ENCODE data around the gene ZHX3.

Gene ZHX3

DNA sequence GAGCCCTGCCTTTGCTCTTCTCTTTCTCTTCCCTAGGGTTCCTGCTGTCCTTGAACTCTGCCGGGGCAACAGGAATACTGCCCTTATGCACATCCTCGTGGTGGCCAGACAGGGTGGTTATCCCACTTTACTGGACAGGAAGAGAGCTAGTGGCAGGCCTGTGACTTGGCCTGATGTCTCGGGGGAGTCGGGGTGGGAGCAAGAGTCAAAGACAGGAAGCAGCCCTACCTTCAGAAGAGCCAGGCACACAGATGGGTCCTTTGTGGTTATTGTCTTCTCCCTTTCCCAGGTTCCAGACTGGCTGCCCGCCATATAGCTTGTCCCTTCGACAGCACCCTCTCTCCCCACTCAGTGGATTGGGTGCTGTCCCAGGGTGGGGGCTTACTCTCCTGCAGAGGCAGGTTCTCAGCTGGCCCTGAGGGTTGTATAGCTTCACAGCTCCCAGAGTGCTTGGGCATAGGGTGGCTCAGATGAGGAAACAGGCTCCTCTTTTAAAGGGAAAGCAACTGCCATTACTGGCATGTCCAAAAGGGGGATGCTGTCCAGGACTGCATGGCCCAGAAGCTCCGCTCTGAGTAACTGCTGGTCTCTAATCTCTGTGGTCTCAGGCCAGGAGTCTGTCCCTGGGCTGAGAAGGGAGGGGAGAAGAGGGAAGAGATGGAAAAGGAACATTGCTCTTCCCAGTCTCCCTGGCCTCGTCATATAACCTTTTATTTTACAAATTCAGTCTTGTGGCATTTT lies 162.9 kb downstream of the ZHX3 start:
- no peak for DNase-seq (ENCODE audit: low read depth, low spot score)

DNA sequence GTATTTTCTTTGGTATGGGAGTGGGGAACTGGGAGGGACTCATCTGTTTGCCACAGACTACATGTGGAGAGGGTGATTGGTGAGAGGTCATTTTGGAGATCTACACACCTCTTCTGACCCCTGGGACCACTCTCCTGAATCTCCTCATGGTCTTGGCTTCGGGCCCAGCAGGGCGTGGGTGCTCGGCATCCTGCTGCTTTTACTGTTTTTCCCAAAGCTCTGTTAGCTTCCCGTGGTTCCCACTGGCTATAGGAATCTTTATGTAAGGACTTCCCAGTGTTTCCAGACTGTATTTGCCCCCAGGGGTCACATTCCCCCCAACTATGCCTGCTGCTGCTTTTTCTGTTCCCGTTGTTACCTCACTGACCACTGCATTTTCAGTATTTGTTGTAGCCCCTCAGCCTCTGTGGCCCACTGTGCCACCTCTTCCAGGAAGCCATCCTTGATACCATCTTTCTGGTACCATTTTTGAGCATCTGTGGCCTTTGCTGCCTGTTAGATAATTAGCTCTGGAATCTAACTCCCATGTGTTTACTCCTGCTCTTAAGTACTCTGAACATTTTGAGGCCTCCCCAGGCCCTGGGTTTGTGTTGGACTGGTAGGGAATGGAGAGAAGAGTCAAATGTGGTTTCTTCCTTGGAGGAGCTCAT lies 165.3 kb downstream of the ZHX3 start:
- no peak for DNase-seq (ENCODE audit: low read depth, low spot score)

DNA sequence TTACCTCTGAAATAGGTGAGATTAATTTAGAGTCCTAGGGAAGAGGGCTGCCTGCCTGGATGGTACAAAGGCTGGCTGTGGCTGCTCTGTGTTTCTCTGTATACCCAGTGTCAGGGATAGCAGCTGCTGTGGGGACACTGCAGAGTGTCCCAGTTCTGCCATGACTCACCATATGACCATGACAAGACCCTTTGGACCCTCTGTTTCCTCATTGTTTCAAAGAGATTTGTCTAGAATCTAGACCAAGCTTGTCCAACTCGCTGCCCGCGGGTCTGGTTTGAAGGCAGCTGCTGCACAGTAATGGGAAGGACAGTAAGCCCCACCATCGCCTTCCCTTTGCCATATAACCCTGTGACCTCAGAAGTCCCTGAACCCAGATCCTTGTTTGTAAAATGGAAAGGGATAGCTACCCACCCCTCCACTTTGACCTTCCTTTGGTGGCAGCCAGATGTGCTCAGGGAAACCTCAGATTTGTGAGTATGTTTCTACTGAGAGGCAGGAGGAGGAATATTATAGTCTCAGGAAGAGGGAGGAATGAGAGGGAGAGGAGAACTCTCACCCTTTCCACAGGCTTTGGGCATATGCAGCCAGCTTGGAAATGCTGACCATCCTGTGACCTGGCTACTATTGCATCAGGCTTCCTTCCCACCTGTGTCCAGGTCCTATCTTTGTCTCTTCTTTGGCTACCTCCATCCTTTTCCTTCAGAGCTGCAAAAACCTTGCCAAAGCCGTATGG lies 166.2 kb downstream of the ZHX3 start:
- DNase-seq (ENCODE audit: low read depth, low spot score), result no peak

DNA sequence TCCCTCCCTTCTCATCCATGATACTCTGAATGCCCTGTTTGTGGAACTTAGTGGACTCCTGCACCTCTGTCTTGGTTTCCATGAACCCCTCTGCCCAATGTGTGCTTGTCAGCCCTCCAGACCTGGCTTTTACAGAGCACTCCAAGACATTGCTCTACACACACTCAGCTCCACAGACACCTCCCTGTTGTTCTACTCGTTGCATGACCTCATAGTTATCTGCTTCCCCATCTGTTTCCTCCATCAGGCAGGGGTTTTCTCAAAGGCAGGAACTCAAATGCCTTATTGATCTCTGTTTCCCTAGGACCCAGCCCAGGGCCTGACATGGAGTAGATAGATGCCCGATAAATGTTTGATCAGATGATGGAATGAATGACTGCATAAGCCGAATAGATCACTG lies 166.9 kb downstream of the ZHX3 start:
- no peak for DNase-seq (ENCODE audit: low read depth, low spot score)

DNA sequence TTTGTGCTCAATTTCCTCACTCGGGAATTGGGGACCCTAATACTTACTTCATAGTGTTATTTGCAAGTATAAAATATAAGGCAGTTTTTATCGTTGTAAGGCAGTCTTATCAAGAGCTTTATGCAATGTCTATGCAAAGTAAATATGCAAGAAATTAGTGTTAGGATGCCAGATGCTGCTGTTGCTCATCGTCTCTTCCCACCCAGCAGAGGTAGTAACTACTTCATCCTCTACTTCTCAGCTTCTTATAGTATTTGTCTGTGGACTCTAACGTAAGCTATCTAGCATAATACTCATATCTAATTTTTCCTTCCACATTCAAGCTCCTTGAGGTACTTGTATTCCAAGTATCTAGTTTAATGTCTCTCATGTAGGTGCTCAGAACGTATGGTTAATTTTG lies 168.6 kb downstream of the ZHX3 start:
- no peak for DNase-seq (ENCODE audit: low read depth, low spot score)

DNA sequence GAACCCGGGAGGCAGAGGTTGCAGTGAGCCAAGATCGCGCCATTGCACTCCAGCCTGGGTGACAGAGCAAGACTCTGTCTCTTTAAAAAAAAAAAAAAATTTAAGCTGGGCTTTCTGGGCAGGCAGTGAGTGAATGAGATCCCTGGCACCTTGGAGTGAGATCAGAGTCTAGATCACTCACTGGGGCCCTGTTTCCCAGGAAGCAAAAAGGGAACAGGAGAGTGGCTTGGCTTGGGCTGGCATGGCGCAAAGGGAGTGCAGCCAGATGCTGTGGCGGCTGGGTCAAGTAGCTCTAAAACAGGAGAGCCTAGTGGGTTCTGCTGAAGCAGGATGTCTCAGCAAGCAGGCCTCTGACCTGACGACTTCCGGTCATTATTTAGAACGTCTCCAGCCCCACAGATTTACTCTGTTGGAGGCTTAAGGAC lies 169.8 kb downstream of the ZHX3 start:
- no peak for DNase-seq (ENCODE audit: low read depth, low spot score)

DNA sequence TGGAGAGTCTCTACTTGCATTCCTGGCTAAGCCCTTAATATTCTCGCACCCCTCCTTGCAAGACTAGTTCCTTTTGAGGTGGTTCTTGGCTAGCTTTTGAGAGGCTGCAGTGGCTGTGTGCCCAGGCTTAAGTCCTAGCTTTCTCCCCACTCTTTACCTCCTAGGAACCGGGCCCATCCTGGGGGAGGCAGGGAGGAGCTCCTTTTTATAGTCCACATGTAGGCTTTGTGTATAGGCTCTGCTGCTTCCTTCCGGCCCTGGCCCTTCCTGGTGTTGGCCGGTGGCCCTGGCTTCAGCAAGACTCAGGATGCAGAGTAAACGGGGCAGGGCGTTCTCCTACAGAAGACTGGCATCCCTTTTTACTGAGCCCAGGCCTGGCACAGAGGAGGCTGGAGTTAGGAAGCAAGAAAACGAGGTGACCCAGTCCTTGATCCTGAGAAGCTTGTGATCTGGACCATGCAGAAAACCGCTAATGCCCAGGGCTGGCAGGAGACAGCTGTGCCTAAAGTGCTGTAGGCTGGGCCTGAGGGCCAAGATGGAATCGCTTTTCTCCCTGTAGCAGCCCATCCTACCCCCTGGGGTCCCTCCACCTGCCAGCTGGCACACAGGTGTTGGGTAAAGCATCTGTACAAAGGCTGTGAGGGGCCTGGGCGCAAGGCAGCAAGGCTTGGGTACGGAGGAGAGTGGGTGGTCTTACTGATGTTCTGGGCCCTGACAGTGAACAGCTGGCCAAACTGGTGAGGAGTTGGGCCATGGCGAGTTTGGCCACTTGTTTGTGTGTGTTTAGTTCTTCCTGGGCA lies 171.5 kb downstream of the ZHX3 start:
- no peak for DNase-seq (ENCODE audit: low read depth, low spot score)

DNA sequence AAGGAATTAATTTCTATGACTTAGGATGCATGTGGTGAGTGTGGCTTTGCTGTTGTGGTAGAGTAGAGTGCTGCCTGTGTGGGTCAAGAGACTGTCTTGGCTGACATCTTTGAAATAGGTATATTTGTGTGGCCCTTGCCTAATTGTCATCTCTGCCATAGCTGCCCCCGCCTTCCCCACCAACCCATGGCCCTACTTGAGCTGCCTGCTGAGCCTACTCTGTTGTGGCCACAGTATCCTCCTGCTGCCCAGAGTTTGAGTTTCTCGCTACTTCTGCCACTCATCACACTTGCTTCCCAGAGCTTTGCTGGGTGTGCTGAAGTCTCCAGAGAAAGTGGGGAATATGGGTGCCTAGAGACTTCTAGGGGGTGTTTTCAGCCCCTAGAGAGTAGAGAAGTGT lies 172.2 kb downstream of the ZHX3 start:
- DNase-seq (ENCODE audit: low read depth, low spot score), result no peak

DNA sequence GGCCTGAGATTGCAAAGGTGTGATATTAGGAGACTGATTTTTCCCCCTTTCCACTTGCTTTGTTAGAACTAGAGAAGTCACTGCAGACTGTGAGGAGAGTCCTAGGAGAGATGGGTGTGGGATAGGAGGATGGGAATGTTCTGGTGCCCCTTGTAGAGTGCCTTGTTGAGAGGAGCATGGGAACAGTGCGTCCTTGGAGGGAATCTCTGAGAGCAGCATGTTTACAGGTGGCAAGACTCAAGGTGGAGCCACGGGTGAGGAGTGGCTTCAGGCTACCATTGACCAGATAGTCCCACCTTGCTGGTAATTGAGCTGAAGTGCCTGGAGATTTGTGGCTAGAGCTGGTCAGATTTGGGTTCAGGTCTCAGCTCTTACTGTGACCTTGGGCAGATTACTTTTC lies 174.2 kb downstream of the ZHX3 start:
- no peak for DNase-seq (ENCODE audit: low read depth, low spot score)

DNA sequence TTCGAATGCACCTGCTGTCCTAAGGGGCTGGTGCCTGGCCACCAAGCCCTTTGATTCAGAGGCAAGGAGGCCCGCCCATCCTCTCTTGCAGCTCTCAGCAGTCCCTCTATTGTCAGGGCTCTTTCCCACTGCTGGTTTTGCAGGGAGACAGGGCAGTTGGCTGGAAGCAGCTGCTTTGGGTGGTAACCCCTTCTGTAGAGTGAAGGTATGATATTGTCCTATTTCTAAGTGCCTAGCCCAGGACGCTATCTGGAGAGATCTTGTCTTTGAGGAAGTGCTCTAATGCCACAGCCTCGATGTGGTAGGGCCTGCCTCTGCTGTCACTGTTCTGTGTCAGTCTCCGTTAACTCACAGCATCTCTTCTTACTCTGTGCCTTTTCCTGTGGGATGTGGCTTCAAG lies 174.6 kb downstream of the ZHX3 start:
- no peak for DNase-seq (ENCODE audit: low read depth, low spot score)

DNA sequence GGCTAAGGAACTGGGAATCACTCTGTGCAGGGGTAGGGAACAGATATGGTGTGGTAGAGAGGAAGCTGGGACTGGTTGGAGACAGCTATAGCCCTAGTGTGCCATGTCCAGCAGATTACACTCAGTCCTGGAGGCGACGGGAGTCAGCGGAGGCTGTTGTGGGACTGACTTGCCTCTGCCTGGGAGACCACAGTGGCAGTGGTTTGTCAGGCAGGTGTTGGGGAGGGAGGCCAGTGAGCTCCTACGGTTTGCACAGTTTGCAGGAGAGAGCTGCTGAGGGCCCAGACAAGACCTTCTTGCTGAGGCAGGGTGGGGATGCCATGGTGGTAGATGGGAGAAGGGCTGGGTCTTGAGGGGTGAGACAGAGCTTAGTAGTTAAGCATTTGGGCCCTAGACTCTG lies 175.3 kb downstream of the ZHX3 start:
- DNase-seq (ENCODE audit: low read depth, low spot score), result no peak

DNA sequence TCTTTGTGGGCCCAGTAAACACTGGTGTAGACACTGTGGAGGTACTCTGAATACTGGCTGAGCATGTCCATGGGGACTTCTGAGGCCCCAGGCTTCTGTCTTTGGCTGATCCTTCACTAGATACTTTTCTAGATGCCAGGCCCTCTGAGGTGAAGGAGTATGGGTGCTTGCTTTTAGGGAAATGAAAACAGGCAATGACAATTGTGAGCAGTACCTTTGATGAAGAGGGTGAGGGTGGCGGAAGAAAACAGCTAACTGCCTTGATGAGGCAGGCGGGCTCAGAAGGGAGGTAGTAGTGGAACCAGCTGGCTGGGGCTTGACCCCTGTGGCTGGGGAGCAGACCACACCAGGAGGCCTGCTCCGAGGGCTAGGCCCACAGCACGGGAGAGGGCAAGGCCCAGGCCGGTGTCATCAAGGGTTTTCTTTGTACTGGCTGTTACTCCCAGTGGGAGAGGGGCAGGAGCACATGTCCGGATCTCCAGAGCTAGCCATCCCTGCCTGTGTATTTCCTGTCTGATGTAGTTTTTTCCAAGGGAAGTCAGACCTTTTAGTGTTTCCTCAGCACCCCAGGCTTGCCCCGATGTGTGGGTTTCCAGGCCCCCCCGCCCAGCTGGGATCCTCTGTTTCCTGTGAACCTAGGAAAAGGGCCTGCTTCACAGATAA lies 176.2 kb downstream of the ZHX3 start:
- no peak for DNase-seq (ENCODE audit: low read depth, low spot score)

DNA sequence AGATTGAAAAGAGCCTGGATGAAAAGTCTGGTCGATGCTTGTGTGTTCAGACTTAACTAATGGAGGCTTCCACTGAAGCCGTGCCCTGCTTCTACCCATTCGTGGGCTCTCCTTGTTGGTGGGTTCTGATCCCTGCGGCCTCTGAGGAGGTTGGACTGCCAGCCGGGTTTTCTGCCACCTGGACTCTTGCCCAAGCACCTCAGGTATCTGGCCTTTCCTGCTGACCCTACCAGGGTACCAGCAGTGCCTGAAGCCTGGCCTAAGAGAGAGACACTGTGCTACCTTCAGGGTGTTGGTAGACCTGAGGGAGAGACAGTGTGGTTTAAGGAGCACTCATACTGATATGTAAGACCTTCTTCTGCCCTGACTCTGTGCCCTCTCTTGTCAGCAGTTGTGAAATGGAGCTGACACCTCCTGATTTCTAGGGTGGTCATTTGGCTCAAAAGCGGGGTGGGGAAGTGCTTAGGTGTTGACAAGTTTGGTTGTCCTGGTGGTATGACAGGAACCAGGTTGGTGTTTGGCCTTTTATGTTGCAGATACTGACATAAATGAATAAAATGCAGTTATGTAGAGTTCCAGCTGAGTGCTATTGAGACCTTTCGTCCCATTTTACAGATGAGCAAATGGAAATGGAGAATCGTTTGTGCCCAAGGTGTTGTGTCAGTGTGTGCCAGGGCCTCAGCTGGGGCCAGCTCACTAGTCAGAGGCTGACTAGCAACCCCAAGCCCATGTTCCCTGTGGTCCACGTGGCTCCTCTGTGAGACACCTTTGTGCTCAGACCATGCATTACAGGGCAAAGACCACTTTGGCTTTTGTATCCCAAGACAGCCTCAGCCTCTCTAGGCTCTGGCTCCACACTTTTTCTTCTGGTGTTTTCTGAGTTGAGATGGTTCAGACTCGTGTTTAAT lies 177.1 kb downstream of the ZHX3 start:
- no peak for DNase-seq (ENCODE audit: low read depth, low spot score)

DNA sequence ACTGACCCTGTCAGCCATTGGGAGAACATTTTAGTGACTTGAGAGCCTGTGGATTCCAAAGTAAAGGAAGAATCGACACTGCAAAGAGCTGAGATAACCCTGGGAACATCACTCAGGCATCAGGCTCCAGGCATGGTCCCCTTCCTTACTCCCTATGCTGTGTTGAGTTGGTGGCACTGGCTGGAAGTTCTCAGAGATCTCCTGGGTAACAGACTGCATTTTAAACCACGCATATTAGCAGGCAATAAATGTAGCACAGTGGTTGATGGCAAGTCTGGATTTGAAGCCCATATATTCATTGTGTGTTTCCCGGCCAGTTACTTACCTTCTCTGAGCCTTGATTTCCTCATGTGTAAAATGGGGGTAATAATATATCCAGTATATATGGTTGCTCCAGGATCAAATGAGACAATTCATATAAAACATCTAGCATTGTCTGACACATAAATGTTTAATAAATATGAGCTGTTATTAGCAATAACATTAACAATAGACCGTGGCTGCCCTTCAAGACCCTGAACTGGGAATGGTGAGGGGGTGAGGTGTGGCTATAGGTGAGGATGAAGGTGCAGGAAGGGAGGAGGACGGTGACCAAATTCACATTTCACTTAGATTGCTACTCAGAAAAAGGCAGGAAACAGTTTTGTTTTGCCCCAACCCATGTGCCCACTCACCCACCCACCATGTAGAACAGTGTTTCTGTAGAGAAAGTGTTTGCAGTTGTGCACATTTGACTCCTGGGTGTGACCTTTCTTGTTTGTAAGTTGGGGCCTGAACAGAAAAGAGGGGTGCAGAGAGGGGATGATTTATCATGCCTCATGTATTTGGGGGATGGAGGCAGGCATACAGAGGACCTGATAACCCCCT lies 178.1 kb downstream of the ZHX3 start:
- no peak for DNase-seq (ENCODE audit: low read depth, low spot score)

DNA sequence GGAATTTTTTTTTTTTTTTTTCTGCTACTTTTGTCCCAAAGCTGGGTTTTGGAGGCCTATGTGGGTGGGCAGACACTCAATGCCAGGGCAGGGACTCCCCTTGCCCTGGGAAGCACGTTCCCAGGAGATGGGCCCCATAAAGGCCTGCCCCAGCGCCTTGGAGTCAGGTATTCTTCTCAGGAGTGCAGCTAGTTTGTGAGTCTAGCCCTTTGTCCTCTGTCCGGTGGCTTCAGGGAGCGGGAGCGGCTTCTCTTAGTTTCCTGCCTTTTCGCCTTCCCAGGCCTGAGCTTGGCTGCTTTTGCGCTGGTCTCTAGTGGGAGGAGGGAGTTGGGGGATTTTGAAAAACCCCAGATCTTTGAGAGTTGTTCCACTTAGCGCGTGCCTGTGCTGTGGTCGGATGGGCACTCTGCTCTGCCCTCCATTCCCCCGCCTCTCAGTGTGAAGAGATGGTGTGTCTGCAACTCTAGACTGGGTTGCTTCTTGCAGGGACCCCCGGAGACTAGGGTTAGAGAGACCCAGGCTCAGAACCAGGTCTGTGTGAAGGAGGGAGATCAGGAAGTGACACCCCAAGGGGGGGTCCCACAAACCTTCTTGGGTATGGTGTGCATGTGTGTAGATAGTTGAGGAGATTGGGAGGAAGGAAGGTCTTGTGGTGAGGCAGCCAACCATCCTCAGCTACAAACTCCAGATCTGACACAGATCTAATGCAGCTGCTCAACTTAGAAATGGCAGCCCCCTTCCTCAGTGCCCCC lies 178.9 kb downstream of the ZHX3 start:
- peak; percentile 52 for DNase-seq (ENCODE audit: low read depth, low spot score)

DNA sequence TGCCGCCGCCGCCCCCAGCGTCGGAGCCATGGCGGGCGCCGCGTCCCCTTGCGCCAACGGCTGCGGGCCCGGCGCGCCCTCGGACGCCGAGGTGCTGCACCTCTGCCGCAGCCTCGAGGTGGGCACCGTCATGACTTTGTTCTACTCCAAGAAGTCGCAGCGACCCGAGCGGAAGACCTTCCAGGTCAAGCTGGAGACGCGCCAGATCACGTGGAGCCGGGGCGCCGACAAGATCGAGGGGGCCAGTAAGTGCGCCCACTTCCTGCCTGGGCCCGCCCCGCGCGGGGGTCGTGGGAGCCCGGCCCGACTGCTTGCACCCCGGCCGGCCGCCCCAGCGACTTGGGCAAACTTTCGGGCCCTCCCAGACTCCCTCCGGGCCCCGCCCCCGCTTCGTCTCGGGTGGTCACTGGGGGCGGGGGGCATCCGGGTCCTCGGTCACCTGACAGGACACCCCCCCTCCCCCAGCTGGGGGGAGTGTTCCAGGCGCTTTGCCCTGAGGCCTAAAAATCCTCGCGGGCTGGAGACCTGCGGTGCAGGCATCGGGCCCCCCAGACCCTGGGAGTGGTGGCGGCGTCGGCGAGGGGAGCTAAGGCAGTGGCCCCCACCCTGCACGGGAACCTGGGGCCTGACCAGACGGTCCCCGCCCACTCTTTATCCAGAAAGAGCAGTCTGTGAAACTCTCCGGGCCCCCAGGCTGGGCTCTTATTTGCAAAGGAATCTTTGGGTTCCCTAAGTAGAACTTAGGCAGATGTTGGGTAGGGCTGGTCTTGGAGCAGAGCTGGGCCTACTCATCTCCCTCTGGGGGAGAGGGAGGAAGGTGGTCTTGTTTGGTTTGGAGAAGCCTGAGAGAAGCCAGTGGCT lies 179.7 kb downstream of the ZHX3 start:
- peak; percentile 90 for DNase-seq (ENCODE audit: low read depth, low spot score)

DNA sequence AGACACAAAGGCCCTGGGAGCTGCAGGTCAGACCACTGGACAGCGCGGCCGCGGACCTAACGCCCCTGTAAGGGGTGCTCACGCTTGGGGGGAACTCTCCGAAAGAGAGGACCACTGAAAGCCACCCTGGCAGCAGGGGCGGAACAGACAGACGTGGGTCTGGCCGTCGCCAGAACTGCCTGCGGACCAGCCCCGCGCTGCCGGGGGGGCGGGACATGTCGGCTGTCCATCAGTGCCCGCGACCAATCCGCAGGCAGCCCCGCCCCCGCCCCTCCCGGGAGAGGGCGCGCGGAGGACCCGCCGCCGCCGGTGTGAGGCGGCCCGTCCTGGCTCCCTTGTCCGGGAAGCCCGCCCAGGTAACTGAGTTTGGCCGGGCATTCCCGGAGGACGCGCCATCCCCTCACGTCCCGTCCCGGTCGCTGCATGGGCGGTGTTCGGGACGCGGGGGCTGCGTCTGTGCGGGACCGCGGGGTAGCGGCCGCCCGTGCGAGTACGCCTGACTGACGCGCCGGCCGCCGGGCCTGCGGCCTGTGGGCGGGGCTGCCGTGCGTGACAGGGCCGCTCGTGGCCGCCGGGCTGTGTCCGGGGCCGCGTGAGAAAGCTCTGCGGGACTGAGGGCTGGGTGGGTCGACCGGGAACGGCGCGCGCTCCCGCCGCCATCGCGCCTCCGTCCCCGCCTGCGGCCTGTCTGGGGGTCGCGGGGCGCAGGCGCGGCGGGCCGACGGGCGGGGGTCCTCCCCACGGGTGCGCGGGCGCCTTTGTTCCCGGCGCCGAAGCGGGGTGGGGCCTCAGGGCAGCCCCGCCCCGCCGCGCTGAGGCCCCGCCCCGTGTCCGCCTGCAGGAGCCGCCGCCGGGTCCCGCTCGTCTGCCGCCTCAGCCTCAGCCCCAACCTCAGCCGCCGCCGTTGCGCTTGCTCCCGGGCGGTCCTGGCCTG lies 180.6 kb downstream of the ZHX3 start, which contains the start of gene PLCG1:
PLCG1 (plus strand) TSS at position 864 of the 934 bp plus-strand sequence. CDS start 99 bp downstream, outside the sequence.
- DNase-seq (ENCODE audit: low read depth, low spot score), result peak; percentile 94

All from ELF-1 (cell line).